Measurements from ENCODE around the gene RBM43.

DNA sequence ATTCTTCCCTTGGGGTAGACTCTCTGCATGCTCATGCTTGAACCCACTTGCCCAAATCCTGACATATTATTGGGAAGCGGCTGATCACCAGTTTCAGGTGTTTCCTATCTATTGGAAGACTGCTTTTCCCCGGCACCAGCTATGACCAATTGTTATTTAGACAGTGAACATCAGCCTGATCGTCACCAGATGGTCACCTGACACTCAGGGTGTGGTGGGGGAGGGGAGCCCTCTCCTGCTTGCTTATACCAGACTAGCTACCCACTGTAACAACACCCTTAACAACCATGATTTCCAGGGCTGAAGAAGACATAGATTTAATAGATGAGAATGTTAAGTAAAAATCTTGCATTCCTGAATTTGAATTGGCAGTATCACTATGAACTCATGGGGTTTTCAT is 44.3 kb downstream of the RBM43 start:
- TF ChIP-seq GATA3 (IDR thresholded peaks at IDR 0.05; ENCODE audit: low read depth, low read length): no peak
- no peak for TF ChIP-seq GATA2 (IDR thresholded peaks at IDR 0.05; ENCODE audit: low read depth, low read length)

Data from SH-SY5Y (cell line).